ENCODE measurements around the gene SLC39A8. TPM values are rescaled to one million over a fixed set of nuclear protein-coding genes. Genes with fewer than 3 reads are reported as not detected.

The SLC39A8 gene
- total RNA-seq, 2 donors from 2014 or later: 13.4 to 24.8 TPM

DNA sequence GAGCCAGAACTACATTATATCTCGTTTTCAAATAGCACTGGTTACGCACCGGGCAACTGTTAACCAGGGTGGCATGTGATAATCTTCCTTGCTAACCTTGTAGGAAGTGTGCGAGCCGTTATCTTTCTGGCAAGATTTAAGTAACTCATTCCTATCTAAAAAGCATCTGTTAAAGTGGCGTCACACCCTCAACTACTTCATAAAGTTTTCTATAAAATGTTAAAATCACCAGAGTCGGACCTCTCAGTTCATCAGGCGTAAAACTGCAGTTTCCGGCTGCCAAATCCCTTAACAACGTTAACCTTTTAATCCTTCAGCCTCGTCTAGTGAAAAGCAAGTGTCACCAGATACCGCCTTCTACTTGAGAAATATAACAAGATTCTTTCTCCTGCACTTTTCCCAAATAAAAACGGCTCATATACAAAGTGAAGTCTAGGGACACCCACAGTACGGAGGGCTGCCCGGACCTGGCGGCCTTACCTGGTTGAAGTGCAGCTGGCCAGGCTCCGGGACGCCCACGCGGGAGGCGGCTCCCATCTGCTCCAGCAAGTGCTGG lies 1.2 kb downstream of the SLC39A8 start:
- intact Hi-C loops (cut with DNase I): no loop called here
- no peak for DNase-seq (ENCODE audit: low spot score)

DNA sequence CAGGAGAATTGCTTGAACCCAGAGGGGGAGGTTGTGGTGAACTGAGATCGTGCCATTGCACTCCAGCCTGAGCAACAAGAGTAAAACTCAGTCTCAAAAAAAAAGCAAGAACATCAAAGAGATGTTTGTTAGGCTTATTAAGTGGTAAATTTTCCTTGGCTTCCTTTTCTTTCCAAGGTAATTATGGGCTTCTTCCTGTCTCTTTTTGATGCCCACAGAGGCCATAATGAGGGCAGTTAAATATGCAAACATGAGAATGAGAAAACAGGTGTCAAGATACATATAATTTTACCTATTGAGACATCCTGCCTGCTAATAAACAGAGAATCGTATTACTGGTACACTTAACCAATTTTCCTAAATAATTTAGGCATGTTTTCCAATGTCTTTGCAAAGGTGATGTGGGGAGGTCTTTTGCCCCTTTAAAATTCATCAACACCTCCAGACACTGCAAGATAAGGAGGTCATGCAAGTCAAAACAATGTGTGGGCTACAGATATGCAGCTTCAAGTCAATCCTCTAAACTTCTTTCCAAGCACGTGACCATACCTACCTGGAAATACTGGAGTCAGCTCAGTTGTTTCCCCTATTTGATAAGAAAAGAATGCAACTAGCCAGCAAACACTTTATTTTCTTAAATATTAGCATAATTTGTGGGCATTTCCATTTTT lies 2.7 kb downstream of the SLC39A8 start:
- DNase-seq (ENCODE audit: low spot score): no peak
- intact Hi-C loops (cut with DNase I): no loop called here

- no peak for DNase-seq (ENCODE audit: low spot score)
- intact Hi-C loops (cut with DNase I): no loop called here
These were observed 4.1 kb downstream of the SLC39A8 start for GRCh38 chr4:102341201-102341600.

DNA sequence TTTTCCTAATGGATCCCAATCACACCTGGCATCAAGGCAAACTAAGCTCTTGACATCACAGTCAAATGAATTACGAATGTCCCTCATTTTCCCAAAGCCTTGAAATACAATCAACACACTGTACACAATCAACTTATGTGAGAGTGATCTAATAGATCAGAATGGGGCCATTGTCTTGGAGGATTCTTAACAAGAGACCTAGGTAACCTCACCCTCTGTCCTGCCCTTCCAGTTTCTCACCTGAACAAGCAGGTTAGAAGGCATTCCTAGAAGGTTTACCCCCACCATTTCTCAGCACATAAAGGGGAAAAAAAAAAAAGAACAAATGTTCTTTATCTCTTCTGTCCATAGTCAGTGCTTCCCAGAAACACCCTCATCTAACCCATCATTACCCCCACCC lies 6.3 kb downstream of the SLC39A8 start:
- intact Hi-C loops (cut with DNase I): no loop called here
- no peak for DNase-seq (ENCODE audit: low spot score)

GRCh38 chr4:102338405-102338804 lies 6.9 kb downstream of the SLC39A8 start:
- intact Hi-C loops (cut with DNase I): no loop called here
- no peak for DNase-seq (ENCODE audit: low spot score)

GRCh38 chr4:102335616-102336015 lies 9.7 kb downstream of the SLC39A8 start:
- intact Hi-C loops (cut with DNase I): loop anchor here in 1 of 2 donors (2.0 kb wide), 1 partner anchor 39 kb away; no protein-coding TSS in a partner anchor
- no peak for DNase-seq (ENCODE audit: low spot score)

- intact Hi-C loops (cut with DNase I): loop anchor here in 1 of 2 donors (2.0 kb wide), 1 partner anchor 38 kb away; no protein-coding TSS in a partner anchor
- no peak for DNase-seq (ENCODE audit: low spot score)
These were observed 10.7 kb downstream of the SLC39A8 start for GRCh38 chr4:102334624-102335023.

DNA sequence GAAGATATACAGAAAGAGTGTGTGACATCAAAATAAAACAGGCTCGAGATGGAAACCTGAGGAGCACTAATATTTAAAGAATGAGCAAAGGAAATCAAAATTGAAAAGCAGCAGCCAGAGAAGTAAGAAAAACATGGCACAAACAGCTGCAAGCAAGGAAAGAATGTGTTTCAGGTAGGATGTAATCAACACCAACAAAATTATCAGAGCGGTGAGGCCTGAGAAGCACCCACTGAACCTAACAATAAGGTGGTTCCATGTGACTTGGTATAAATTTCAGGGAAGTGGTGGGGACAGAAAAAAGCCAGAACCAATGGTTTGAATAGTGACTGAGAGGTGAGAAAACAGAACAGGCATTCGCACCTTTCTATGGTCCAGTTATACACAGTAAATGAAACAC lies 11.5 kb downstream of the SLC39A8 start:
- DNase-seq (ENCODE audit: low spot score): no peak
- intact Hi-C loops (cut with DNase I): loop anchor here in 1 of 2 donors (2.0 kb wide), 1 partner anchor 37 kb away; no protein-coding TSS in a partner anchor

DNA sequence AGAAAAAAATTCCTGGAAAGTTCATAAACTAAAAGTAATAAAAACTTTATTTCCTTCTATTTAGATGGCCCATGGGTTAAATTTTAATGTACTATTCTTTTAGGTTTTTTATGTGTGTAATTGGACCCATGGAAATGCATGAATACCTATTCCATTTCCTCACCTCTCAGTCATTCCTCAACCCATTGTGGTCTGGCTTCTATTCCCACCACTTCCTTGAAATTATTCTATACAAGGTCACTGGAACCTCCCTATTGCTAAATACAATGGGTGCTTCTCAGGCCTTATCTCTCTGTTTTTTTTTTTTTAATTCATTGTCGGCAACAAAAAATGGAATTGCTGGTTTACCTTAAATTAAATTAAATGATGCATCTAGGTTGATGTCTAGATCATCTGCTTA lies 17.2 kb downstream of the SLC39A8 start:
- no peak for DNase-seq (ENCODE audit: low spot score)
- intact Hi-C loops (cut with DNase I): no loop called here

- DNase-seq (ENCODE audit: low spot score): no peak
- intact Hi-C loops (cut with DNase I): no loop called here
These were observed 18.3 kb downstream of the SLC39A8 start for GRCh38 chr4:102326951-102327350.

- intact Hi-C loops (cut with DNase I): no loop called here
- DNase-seq (ENCODE audit: low spot score): no peak
These were observed 20.6 kb downstream of the SLC39A8 start for GRCh38 chr4:102324730-102325129.

DNA sequence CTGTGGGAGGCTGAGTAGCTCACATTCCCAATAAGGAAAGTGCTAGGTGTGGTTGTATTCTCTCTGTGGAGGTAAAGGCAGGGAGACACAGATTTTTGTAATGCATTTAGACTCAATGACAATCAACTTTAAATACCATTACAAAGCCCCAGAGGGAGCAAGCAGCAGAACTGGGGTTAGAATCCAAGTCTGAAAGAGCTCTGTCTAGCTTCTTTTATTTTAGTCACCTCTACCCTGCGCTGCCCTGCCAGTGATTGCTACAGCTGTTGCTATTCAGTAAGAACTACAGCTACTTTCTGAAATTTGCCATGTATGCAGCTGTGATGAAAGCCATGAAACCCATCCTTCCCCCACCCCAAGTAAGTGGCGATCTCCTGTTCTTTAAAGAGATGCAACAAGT lies 22.5 kb downstream of the SLC39A8 start:
- intact Hi-C loops (cut with DNase I): no loop called here
- DNase-seq (ENCODE audit: low spot score): no peak

DNA sequence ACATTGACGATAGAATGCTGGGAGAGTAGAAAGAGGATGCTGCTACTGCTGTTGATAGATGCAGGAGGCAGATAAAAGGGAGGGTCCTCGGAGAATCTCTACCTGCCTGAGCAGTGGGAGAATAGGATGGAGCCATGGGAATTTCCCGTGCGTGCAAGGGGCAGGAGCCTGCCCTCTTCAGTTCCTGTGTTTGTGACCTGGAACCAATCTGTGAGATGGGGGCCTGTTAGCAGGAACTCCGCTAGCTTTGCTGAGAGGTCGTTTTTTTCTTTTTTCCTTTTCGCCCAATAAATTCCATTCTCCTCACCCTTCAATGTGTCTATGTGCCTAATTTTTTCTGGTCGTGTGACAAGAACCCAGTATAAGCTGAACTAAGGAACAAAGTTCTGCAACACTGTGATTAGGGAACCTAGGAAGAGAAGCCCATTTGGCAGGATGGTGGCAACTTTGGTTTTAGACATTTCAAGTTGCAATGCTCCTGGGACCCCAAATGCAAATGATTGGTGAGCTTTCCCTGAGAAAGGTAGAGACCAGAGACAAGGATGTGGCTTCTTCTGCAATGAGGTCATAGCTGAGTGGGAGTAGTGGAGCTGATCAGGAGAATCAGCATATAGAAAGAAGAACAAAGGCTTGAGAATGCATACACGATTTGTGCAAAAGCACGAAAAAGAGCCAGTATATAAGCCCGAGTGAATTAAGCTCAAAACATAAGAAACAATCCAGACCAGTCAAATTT lies 23.9 kb downstream of the SLC39A8 start:
- no peak for DNase-seq (ENCODE audit: low spot score)
- intact Hi-C loops (cut with DNase I): no loop called here

DNA sequence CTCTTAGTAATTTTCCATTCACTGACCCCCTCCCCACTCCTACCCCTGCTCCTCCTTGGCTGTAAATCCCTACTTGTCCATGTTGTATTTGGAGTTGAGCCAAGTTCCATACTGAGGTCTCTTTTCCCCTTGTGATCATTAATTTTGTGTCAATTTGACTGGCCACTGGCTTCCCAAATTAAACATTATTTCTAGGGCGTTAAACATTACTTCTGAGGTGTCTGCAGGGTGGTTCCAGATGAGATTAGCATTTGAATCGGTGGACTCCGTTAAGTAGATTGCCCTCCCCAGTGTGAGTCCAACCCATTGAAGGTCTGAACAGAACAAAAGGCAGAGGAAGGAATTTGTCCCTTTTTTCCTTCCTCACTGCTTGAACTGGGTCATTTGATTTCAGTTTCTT lies 25.7 kb downstream of the SLC39A8 start:
- intact Hi-C loops (cut with DNase I): no loop called here
- DNase-seq (ENCODE audit: low spot score): no peak

- intact Hi-C loops (cut with DNase I): no loop called here
- no peak for DNase-seq (ENCODE audit: low spot score)
These were observed 26.8 kb downstream of the SLC39A8 start for GRCh38 chr4:102318526-102318925.

GRCh38 chr4:102318105-102318504 lies 27.2 kb downstream of the SLC39A8 start:
- intact Hi-C loops (cut with DNase I): no loop called here
- no peak for DNase-seq (ENCODE audit: low spot score)

GRCh38 chr4:102317459-102317858 lies 27.8 kb downstream of the SLC39A8 start:
- intact Hi-C loops (cut with DNase I): no loop called here
- DNase-seq (ENCODE audit: low spot score): no peak

DNA sequence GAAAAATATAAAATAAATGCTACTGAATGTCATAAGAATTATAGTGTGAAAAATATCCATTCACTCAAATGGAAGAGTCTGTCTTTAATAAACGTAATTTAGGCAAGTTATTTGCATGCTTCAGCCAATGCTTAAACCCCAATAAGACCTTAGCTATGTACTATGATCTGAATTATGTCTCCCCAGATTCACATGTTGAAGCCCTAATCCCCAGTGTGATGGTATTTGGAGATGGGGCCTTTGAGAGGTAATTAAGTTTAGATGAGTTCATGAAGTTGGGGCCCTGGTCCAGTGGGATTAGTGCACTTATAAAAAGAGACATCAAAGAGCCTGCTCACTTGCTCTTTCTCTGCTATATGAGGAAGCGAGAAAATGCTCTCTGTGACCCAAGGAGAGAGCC lies 28.7 kb downstream of the SLC39A8 start:
- no peak for DNase-seq (ENCODE audit: low spot score)
- intact Hi-C loops (cut with DNase I): no loop called here

- DNase-seq (ENCODE audit: low spot score): no peak
- intact Hi-C loops (cut with DNase I): no loop called here
These were observed 29.8 kb downstream of the SLC39A8 start for GRCh38 chr4:102315532-102315931.

DNA sequence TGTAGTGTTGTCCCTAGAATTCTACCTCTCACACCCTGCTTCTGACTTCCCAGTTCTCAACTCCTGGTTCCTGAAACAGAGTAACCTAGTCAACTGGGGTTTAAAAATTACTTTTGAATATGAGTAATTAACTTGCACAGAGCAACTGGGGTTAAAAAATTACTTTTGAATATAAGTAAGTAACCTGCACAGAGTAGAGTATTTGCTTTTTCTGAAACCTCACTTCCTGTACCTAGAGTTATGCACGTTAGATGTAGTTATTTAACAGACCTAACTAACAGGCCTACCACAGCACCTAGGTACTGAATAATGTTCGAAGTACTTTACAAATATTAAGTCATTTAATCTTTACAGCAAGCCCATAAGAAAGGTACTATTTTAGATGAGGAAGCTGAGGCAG lies 32.9 kb downstream of the SLC39A8 start:
- no peak for DNase-seq (ENCODE audit: low spot score)
- intact Hi-C loops (cut with DNase I): no loop called here

DNA sequence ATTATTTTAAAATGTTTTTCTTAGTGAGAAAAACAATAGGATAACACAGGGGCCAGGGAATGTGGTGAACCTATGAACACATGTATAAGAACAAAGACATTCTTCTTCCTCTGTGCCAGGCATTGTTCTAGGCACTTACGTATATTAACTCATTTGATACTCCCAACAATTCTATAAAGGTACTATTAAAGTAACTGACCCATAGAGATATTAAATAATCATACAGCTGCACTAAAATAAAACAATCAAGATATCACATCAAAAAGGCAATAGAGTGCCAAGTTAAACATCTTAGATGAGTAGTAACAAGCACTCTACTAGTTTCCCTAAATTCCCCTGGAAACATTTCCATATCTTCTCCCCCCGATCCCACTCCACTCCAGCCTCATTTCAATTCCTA lies 33.4 kb downstream of the SLC39A8 start:
- intact Hi-C loops (cut with DNase I): no loop called here
- DNase-seq (ENCODE audit: low spot score): no peak
